Cardiac muscle cell (in vitro differentiated cells and primary cell): ENCODE measurements around the gene NARS2. TPM values are rescaled to one million over a fixed set of nuclear protein-coding genes. Genes with fewer than 3 reads are reported as not detected.

ENCODE experiments used
- DNase-seq, 2 donors: peaks; one replicate each; pipeline versions ENCODE4 v3.0.0 to v3.0.0-alpha.2; 2010 to 2017; ENCODE audit warnings: low read depth in 1 of 2, low spot score in 1 of 2
- H3K27ac ChIP-seq: fragments of 200-600 bp; sonication (generic); 2 replicates; pipeline ENCODE4 v1.5.1; 2016
- H3K27me3 ChIP-seq: fragments of 200-600 bp; sonication (generic); 2 replicates; pipeline ENCODE4 v1.6.0; 2016; ENCODE audit warnings: control low read depth
- H3K36me3 ChIP-seq: fragments of 200-600 bp; sonication (generic); 2 replicates; pipeline ENCODE4 v1.5.1; 2016; ENCODE audit warnings: control low read depth
- H3K4me1 ChIP-seq: fragments of 200-600 bp; sonication (generic); 2 replicates; pipeline ENCODE4 v1.8.1; 2017; ENCODE audit warnings: low read depth, mild to moderate bottlenecking, mixed run types
- H3K4me3 ChIP-seq: fragments of 200-600 bp; sonication (generic); 2 replicates; pipeline ENCODE4 v1.5.1; 2016; ENCODE audit warnings: mild to moderate bottlenecking
- H3K9me3 ChIP-seq: fragments of 200-600 bp; sonication (generic); 2 replicates; pipeline ENCODE4 v1.5.1; 2017; ENCODE audit warnings: low read depth, mild to moderate bottlenecking, control low read depth
- polyA plus RNA-seq: library from polyadenylated mRNA; unstranded; fragments of >200 nt; fragmentation: Nextera tagmentation; extraction: Ambion mirVana; gene quantifications from 2 replicates; pipeline ENCODE4 v1.2.1, GENCODE V29; 2016
- total RNA-seq: library from RNA; depleted of rRNA; stranded (reverse); fragments of >200 nt; gene quantifications from 2 replicates; pipeline ENCODE4 v1.2.3, GENCODE V29; 2016
- TF ChIP-seq, protein P1 (sequence below): IDR thresholded peaks from 2 replicates; pipeline ENCODE4 v1.5.1; 2012; ENCODE audit warnings: low read depth, mild to moderate bottlenecking, low read length

Gene NARS2
- total and polyA plus RNA-seq, 2 experiments from 2014 or later, result 27.2 to 40.5 TPM

DNA sequence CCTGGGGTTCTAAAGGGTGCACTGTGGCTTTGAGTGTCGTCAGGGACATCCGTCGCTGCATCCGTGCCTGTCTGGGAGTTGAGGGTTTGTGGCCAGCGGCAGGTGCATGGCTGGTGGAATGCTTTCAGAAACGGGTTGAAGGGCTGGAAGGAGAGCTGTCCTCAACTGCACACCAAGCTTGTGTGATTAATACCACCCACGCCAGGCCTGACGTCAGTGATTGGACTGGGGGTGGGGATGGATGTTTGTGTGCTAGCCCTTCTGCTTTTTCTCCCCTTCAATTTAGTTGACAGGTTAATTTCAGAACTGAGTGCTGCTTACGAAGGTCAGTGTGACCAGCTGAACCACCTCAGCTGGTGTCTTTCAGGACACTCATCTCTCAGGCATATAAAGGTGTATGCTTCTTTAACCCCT lies 153.9 kb downstream of the NARS2 start:
- Histone ChIP-seq H3K9me3 (no peaks in the 10 kb centered on the region), H3K4me1 (peaks cover 11% of the 10 kb centered on the region), H3K36me3 (no peaks in the 10 kb centered on the region), H3K27me3 (no peaks in the 10 kb centered on the region), H3K4me3 (no peak overlapping the region), H3K27ac (no peak overlapping the region)
- TF ChIP-seq, protein P1, sequence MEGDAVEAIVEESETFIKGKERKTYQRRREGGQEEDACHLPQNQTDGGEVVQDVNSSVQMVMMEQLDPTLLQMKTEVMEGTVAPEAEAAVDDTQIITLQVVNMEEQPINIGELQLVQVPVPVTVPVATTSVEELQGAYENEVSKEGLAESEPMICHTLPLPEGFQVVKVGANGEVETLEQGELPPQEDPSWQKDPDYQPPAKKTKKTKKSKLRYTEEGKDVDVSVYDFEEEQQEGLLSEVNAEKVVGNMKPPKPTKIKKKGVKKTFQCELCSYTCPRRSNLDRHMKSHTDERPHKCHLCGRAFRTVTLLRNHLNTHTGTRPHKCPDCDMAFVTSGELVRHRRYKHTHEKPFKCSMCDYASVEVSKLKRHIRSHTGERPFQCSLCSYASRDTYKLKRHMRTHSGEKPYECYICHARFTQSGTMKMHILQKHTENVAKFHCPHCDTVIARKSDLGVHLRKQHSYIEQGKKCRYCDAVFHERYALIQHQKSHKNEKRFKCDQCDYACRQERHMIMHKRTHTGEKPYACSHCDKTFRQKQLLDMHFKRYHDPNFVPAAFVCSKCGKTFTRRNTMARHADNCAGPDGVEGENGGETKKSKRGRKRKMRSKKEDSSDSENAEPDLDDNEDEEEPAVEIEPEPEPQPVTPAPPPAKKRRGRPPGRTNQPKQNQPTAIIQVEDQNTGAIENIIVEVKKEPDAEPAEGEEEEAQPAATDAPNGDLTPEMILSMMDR, result no peak
- peak; percentile 47 to 82 for DNase-seq

DNA sequence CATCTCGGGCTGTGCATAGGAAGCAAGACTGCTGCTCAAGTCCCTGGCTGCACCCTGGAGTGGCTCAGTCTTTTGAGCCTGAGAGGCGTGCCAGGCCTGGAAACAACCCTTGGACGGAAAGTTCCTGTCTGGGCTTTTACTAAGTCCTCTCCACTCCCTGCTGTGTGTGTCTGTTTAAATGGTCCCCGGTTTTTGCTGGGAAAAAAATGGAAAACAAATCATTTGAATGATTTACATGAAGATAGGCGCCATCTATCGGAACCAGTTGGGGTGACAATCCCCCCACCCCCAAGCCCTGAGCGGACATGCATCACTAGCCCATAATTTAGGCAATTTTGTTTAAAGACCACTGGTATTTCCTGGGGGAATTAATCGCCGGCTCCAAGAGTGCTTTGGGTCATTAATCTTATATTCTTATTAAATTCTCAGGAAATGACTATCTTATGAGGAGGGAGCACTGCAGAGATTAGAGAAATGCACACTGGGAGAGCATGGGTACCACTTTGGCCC lies 154.4 kb downstream of the NARS2 start:
- no peaks in the 10 kb centered on the region for H3K27me3 ChIP-seq
- TF ChIP-seq, protein P1, result peak; percentile 72

DNA sequence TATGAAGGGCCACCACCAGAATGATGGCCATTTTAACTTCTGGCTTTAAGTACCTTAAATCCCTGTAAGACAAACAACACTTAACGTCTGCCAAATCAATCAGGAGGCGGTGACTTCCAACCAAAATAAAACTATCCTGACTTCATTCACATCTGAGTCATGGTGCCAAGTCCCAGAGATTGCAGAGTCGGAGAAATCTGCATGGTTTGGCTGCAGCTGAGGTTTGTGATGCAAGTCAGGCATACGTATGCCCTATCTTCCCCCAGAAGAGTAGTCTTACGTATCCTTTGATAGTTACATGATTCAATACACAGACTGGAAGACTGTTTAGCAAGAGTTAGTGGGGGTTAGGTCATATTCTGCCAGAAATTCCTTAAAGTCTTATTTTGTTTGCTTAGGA lies 155.3 kb downstream of the NARS2 start:
- Histone ChIP-seq H3K27me3 (no peaks in the 10 kb centered on the region), H3K9me3 (no peaks in the 10 kb centered on the region), H3K27ac (no peak overlapping the region), H3K4me1 (peaks cover 11% of the 10 kb centered on the region), H3K36me3 (no peaks in the 10 kb centered on the region), H3K4me3 (no peak overlapping the region)
- TF ChIP-seq, protein P1, result no peak
- DNase-seq, result peak in 1 of 2 donors; percentile 99

More for the DNA sequence above, 154.4 kb downstream of the NARS2 start:
- Histone ChIP-seq H3K36me3 (no peaks in the 10 kb centered on the region), H3K27ac (no peak overlapping the region), H3K4me1 (peaks cover 11% of the 10 kb centered on the region), H3K9me3 (no peaks in the 10 kb centered on the region), H3K4me3 (no peak overlapping the region)
- peak; percentile 46 to 94 for DNase-seq

DNA sequence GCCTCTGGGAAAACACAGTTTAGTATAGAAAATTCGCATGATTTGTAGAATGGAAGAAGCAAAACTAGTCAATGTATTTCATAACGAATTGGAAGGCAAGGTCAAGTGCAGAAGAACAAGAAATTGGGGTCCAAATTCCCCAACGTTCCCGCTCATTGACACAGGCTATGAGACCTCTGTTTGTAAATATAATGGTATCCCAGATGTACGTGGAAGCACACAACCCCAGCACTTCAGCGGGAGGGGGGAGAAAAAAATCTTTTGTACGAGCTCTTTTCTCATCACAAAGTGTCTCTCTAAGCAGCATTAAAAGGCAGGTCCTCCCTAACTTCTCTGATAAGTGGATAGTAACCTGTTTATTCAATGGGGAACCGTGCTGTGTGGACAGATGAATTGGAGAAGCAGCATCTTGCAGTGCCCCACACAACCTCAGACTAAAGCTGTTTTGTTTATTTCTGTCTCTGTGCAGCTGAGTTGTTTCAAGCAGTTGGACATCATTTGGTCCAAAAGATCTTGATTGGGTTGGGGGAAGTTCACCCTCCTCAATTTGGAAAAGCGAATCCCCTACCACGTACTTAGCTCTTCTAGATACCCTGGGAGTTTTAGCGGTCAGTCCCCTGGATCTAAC lies 156.0 kb downstream of the NARS2 start:
- TF ChIP-seq, protein P1, result no peak
- no peaks in the 10 kb centered on the region for H3K27me3 ChIP-seq
- H3K4me3 ChIP-seq, result peak overlapping the region; percentile 68
- no peaks in the 10 kb centered on the region for H3K9me3 ChIP-seq
- H3K4me1 ChIP-seq, result peaks cover 11% of the 10 kb centered on the region
- DNase-seq, result no peak
- H3K36me3 ChIP-seq, result no peaks in the 10 kb centered on the region
- no peak overlapping the region for H3K27ac ChIP-seq

DNA sequence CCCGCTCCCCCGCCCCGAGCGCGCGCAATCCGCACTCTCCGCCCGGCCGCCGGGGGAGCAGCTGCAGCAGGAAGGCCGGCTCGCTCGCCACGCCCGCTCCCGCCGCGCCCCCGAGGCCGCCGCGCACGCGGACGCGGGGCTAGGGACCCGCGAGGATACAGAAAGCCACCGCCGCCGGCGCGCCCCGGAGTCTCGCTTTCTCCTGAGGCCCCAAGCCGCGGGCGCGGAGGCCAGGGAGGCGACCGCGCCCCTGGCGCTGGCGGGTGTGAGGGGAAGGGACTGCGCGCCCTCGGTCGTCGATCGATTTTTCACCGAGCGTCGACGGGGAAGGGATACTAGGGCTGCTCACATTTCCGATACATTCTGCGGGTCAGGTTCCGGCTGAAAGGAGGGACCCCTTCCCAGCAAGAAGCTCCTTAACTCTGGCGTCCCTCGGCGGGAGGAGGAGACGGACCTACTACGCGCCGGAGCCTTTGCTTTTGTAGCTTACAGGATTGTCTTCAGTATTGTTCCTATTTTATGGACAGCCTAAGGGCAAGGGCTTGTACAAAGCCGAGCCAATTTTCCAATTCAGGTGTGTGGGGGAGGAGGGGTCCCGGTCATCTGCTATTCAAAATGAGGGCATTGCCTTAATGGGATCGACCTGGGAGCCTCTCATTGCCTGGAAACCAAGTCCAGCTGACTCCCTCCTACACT lies 156.6 kb downstream of the NARS2 start:
- Histone ChIP-seq H3K4me3 (peak overlapping the region; percentile 68), H3K27ac (peak overlapping the region; percentile 74), H3K9me3 (no peaks in the 10 kb centered on the region), H3K4me1 (peaks cover 7% of the 10 kb centered on the region), H3K27me3 (no peaks in the 10 kb centered on the region), H3K36me3 (no peaks in the 10 kb centered on the region)
- peak; percentile 87 to 91 for DNase-seq
- TF ChIP-seq, protein P1, result no peak
